Measurements from ENCODE around the gene MTRF1L.
"Not testable (repeated sequence)": the region's sequence is repeated elsewhere in the genome, so short reads cannot be mapped to it uniquely, and the experiment has no call there.

Gene MTRF1L

DNA sequence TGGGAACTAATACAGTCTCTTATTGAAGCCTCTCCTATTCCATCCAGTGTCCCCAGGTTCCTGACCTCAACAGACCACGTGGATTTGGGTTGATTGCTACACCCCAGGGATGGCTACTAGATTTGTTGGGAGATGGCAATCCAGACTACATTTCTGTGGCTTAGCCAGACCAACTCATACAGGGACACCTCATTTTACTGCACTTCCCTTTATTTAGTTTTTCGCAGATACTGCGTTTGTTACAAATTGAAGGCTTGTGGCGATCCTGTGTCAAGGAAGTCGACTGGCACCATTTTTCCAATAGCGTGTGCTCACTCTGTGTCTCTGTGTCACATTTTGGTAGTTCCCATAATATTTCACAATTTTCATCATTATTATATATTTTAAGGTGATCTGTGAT, 10.3 kb upstream of the MTRF1L start:
- Histone ChIP-seq H3K4me2 (no peak overlapping the region), H3K36me3 (ENCODE audit: insufficient read depth) (no peaks in the 10 kb centered on the region), H3K79me2 (ENCODE audit: insufficient read depth, low read depth) (no peaks in the 10 kb centered on the region), H3K4me1 (ENCODE audit: low read depth, poor library complexity, severe bottlenecking) (no peaks in the 10 kb centered on the region), H3K9ac (no peak overlapping the region), H3K27me3 (ENCODE audit: insufficient read depth, low read depth) (no peaks in the 10 kb centered on the region), H3K4me3 (IDR thresholded peaks at IDR 0.05; ENCODE audit: insufficient read depth, low read depth, low read length) (no peak overlapping the region), H3K27ac (no peak overlapping the region), H2AFZ (ENCODE audit: low read depth) (no peak overlapping the region), H4K20me1 (ENCODE audit: insufficient read depth) (no peaks in the 10 kb centered on the region)
- TF ChIP-seq, protein P1, sequence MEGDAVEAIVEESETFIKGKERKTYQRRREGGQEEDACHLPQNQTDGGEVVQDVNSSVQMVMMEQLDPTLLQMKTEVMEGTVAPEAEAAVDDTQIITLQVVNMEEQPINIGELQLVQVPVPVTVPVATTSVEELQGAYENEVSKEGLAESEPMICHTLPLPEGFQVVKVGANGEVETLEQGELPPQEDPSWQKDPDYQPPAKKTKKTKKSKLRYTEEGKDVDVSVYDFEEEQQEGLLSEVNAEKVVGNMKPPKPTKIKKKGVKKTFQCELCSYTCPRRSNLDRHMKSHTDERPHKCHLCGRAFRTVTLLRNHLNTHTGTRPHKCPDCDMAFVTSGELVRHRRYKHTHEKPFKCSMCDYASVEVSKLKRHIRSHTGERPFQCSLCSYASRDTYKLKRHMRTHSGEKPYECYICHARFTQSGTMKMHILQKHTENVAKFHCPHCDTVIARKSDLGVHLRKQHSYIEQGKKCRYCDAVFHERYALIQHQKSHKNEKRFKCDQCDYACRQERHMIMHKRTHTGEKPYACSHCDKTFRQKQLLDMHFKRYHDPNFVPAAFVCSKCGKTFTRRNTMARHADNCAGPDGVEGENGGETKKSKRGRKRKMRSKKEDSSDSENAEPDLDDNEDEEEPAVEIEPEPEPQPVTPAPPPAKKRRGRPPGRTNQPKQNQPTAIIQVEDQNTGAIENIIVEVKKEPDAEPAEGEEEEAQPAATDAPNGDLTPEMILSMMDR (conservative IDR thresholded peaks at IDR 0.05; ENCODE audit: low read depth, low read length), result no peak

DNA sequence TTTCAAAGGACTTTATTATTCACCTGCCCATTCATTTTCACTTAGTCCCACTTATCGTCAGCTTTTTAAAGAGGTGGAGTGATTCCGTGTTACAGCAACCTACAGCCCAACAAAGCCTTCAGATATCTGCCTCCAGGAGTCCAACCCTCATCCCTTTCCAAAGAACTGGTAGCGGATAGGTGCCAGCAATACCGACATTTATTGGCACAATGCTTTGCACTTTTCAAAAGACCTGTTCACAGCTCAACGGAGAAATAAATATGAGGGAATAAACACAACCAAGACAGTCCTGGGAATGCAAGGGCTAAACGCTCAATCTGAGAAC, 819 bp upstream of the MTRF1L start:
- Histone ChIP-seq H4K20me1 (ENCODE audit: insufficient read depth) (no peaks in the 10 kb centered on the region), H3K4me1 (ENCODE audit: low read depth, poor library complexity, severe bottlenecking) (peaks cover 33% of the 10 kb centered on the region), H3K79me2 (ENCODE audit: insufficient read depth, low read depth) (peaks cover 39% of the 10 kb centered on the region), H3K4me3 (IDR thresholded peaks at IDR 0.05; ENCODE audit: insufficient read depth, low read depth, low read length) (no peak overlapping the region), H3K9ac (peak overlapping the region; percentile 72; the same call in 1 of the 2 replicates), H2AFZ (ENCODE audit: low read depth) (peak overlapping the region; percentile 69), H3K27me3 (ENCODE audit: insufficient read depth, low read depth) (no peaks in the 10 kb centered on the region), H3K27ac (peak overlapping the region; percentile 53; the same call in 1 of the 2 replicates), H3K36me3 (ENCODE audit: insufficient read depth) (no peaks in the 10 kb centered on the region), H3K4me2 (peak overlapping the region; percentile 40)
- TF ChIP-seq, protein P1 (conservative IDR thresholded peaks at IDR 0.05; ENCODE audit: low read depth, low read length), result no peak

DNA sequence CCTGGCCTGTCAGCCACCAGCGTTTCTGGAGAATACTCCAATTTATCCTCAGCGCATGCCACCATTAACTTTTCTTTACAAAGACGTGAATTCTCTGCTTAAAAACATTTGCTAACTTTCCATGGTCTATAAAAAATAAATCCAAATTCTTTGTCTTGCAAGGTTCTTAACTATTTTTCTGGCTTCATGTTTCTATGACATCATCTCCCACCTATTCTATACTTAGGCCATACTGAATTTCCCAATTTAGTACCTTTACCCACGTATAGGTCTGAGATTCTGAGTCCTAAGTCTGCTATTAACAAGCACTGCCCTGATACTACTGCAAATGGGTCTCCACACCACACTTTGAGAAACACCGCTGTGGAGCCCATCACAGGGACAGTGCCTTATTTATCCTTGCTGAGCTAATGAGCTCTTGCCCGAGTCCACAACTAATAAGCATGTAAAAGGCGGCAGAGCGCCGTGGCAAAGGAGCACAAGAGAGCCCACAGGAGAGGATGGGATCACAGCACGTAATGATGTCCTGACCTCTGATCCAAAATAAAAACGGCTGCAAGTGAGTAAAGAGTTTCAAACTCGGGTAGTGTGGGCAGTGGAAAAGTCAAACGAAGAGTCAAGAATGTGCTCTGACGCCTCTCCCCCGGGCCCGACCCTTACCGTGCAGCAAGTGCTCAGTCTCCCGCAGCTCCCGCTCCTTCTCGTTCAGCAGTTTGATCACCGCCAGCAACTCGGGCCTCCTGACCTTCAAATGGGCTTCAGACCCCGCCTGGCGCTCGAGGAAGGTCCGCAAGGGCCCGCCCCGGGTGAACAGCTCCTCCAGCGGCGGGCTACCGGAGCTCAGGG, 519 bp downstream of the MTRF1L start:
- H3K27ac ChIP-seq, result peak overlapping the region; percentile 53

DNA sequence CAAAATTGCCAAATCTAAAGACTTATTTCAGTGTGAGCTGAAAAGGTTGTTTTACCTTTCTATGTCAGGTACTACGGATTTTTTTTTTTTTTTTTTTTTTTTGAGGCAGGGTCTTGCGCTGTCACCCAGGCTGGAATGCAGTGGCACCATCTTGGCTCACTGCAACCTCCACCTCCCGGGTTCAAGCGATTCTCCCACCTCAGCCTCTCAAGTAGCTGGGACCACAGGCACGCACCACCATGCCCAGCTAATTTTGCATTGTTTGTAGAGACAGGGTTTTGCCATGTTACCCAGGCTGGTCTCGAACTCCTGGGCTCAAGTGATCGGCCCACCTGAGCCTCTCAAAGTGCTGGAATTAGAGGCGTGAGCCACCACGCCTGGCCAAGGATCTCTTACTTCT, 1.7 kb downstream of the MTRF1L start:
- Histone ChIP-seq H3K4me1 (ENCODE audit: low read depth, poor library complexity, severe bottlenecking) (peaks cover 33% of the 10 kb centered on the region), H3K79me2 (ENCODE audit: insufficient read depth, low read depth) (peaks cover 51% of the 10 kb centered on the region), H3K4me2 (peak overlapping the region; percentile 85)
- not testable (repeated sequence) for H2AFZ ChIP-seq (ENCODE audit: low read depth); H3K36me3 ChIP-seq (ENCODE audit: insufficient read depth); H3K4me3 ChIP-seq (IDR thresholded peaks at IDR 0.05; ENCODE audit: insufficient read depth, low read depth, low read length); H4K20me1 ChIP-seq (ENCODE audit: insufficient read depth); H3K27me3 ChIP-seq (ENCODE audit: insufficient read depth, low read depth); H3K27ac ChIP-seq; H3K9ac ChIP-seq

More for the DNA sequence above, 519 bp downstream of the MTRF1L start:
- H2AFZ ChIP-seq (ENCODE audit: low read depth), result peak overlapping the region; percentile 41; the same call in 1 of the 2 replicates
- H3K9ac ChIP-seq, result peak overlapping the region; percentile 72
- peaks cover 46% of the 10 kb centered on the region for H3K79me2 ChIP-seq (ENCODE audit: insufficient read depth, low read depth)
- peak overlapping the region; percentile 85 for H3K4me2 ChIP-seq
- H3K4me3 ChIP-seq (IDR thresholded peaks at IDR 0.05; ENCODE audit: insufficient read depth, low read depth, low read length), result no peak overlapping the region
- H3K4me1 ChIP-seq (ENCODE audit: low read depth, poor library complexity, severe bottlenecking), result peaks cover 33% of the 10 kb centered on the region
- H3K27me3 ChIP-seq (ENCODE audit: insufficient read depth, low read depth), result no peaks in the 10 kb centered on the region
- TF ChIP-seq, protein P1 (conservative IDR thresholded peaks at IDR 0.05; ENCODE audit: low read depth, low read length), result no peak
- no peaks in the 10 kb centered on the region for H4K20me1 ChIP-seq (ENCODE audit: insufficient read depth)
- no peaks in the 10 kb centered on the region for H3K36me3 ChIP-seq (ENCODE audit: insufficient read depth)

DNA sequence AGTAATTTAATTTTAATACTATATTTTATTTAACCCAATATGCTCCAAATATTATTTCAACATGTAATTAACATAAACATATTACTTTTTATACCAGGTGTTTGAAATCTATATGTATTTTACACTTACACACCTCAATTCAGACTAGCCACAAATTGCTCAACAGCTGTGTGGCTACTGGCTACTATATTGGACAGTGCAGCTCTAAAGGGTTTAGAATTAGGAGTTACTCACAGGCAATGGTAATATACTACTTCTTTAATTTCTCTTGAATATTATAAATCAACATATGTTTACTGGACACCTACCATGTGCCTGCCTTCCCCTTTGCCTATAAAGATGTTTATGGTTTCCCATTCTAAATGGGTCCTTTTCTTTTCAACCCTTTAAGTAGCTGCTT, 2.3 kb downstream of the MTRF1L start:
- H4K20me1 ChIP-seq (ENCODE audit: insufficient read depth), result no peaks in the 10 kb centered on the region
- TF ChIP-seq, protein P1 (conservative IDR thresholded peaks at IDR 0.05; ENCODE audit: low read depth, low read length), result no peak
- peak overlapping the region; percentile 85 for H3K4me2 ChIP-seq
- H3K4me3 ChIP-seq (IDR thresholded peaks at IDR 0.05; ENCODE audit: insufficient read depth, low read depth, low read length), result no peak overlapping the region
- no peaks in the 10 kb centered on the region for H3K36me3 ChIP-seq (ENCODE audit: insufficient read depth)
- no peak overlapping the region for H3K9ac ChIP-seq
- peaks cover 51% of the 10 kb centered on the region for H3K79me2 ChIP-seq (ENCODE audit: insufficient read depth, low read depth)
- H3K27ac ChIP-seq, result no peak overlapping the region
- no peaks in the 10 kb centered on the region for H3K27me3 ChIP-seq (ENCODE audit: insufficient read depth, low read depth)
- H3K4me1 ChIP-seq (ENCODE audit: low read depth, poor library complexity, severe bottlenecking), result peaks cover 33% of the 10 kb centered on the region
- no peak overlapping the region for H2AFZ ChIP-seq (ENCODE audit: low read depth)

DNA sequence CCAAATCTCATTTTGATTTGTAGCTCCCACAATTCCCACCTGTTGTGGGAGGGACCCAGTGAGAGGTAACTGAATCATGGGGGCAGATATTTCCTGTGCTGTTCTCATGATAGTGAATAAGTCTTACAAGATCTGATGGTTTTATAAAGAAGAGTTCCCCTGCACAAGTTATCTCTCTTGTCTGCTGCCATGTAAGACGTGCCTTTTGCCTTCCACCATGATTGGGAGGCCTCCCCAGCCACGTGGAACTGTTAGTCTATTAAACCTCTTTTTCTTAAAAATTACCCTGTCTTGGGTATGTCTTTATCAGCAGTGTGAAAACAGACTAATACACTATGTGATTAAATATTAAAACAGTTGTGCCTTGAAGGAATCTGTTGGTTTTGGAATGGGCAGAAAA, 3.0 kb downstream of the MTRF1L start:
- 0 out of 2 replicates have a peak overlapping the region, but pooled peaks have one; percentile 85 for H3K4me2 ChIP-seq
- H3K27ac ChIP-seq; H3K36me3 ChIP-seq (ENCODE audit: insufficient read depth); H2AFZ ChIP-seq (ENCODE audit: low read depth); H3K4me3 ChIP-seq (IDR thresholded peaks at IDR 0.05; ENCODE audit: insufficient read depth, low read depth, low read length); H3K9ac ChIP-seq; H3K27me3 ChIP-seq (ENCODE audit: insufficient read depth, low read depth); H4K20me1 ChIP-seq (ENCODE audit: insufficient read depth): not testable (repeated sequence)
- H3K79me2 ChIP-seq (ENCODE audit: insufficient read depth, low read depth), result peaks cover 51% of the 10 kb centered on the region
- peaks cover 33% of the 10 kb centered on the region for H3K4me1 ChIP-seq (ENCODE audit: low read depth, poor library complexity, severe bottlenecking)

Data from KMS-11 (cell line).